Heart right ventricle (tissue), 16 donors: ENCODE data around the gene CEMP1. TPM values are rescaled to one million over a fixed set of nuclear protein-coding genes. Genes with fewer than 3 reads are reported as not detected.
A peak's percentile ranks its signal among the peaks of the same experiment; 100 is the strongest.

ENCODE experiments used
- ATAC-seq, 8 donors: fragments of 200-7000 bp; cut with Tn5 transposase; one replicate each; pipeline ENCODE4 v1.9.1; 2020; ENCODE audit warnings: mild to moderate bottlenecking in 8 of 8, moderate library complexity in 8 of 8, moderate number of reproducible peaks in 1 of 8
- DNase-seq, 2 donors: peaks; one replicate each; pipeline ENCODE4 v3.0.0-alpha.2; 2020
- H3K27ac ChIP-seq, 10 donors: fragments of 200-600 bp; sonication (generic) in 2 of 10; one replicate each; pipeline versions ENCODE4 v1.5.0 to v1.8.0; 2020 to 2022; ENCODE audit warnings: mild to moderate bottlenecking in 3 of 10
- H3K27me3 ChIP-seq, 7 donors: fragments of 200-600 bp; one replicate each; pipeline ENCODE4 v1.8.0; 2021 to 2022; ENCODE audit warnings: mild to moderate bottlenecking in 2 of 7
- H3K36me3 ChIP-seq, 9 donors: fragments of 200-600 bp; sonication (generic) in 1 of 9; one replicate each; pipeline versions ENCODE4 v1.5.0 to v1.8.0; 2020 to 2022; ENCODE audit warnings: mild to moderate bottlenecking in 2 of 9
- H3K4me1 ChIP-seq, 9 donors: fragments of 200-600 bp; sonication (generic) in 1 of 9; one replicate each; pipeline versions ENCODE4 v1.5.0 to v1.8.0; 2020 to 2022; ENCODE audit warnings: mild to moderate bottlenecking in 4 of 9
- H3K4me3 ChIP-seq, 10 donors: fragments of 200-600 bp; sonication (generic) in 2 of 10; one replicate each; pipeline versions ENCODE4 v1.5.0 to v1.8.0; 2020 to 2022; ENCODE audit warnings: mild to moderate bottlenecking in 7 of 10, moderate library complexity in 2 of 10
- H3K9me3 ChIP-seq, 11 donors: fragments of 200-600 bp in 10 of 11; sonication (generic) in 2 of 11; one replicate each; pipeline versions ENCODE4 v1.5.0 to v1.8.0; 2013 to 2022; ENCODE audit warnings: mild to moderate bottlenecking in 2 of 11, control low read depth in 1 of 11, moderate library complexity in 1 of 11
- CTCF ChIP-seq, 9 donors: fragments of 200-600 bp; sonication (generic) in 2 of 9; IDR thresholded peaks; one replicate each; pipeline versions ENCODE4 v1.5.0 to v1.8.0; 2021 to 2022; ENCODE audit warnings: antibody characterized with exemption in 9 of 9, mild to moderate bottlenecking in 5 of 9, moderate library complexity in 1 of 9
- WGBS, 2 donors: extraction: QIAGEN DNeasy Blood & Tissue Kit; methylation state at CpG; one replicate each; pipeline ENCODE4 v1.1.7; 2013; ENCODE audit warnings: inconsistent platforms in 1 of 2; 5-methylcytosine and 5-hydroxymethylcytosine counted together
- intact Hi-C, 10 donors: fragments of 100-400 bp; cut with DNase I; formaldehyde crosslinking; loops; one replicate each; pipeline versions ENCODE4 v1.11.1 to v1.14.2; 2022
- polyA plus RNA-seq, 2 donors: library from polyadenylated mRNA; stranded (reverse); fragments of 200-250 nt; gene quantifications; one replicate each; pipeline ENCODE4 v1.2.3, GENCODE V29; 2013
- total RNA-seq, 10 donors: library from RNA; stranded (reverse); fragmentation: NEBNext Ultra II Directional in 3 of 10; extraction: Animal tissue kit (Norgen Biotek cat#: 25700) in 3 of 10; gene quantifications; one replicate each; pipeline versions ENCODE4 v1.2.1 to v1.2.4, GENCODE V29; 2021 to 2023
- donor health status: Arrhythmogenic right ventricular cardiomyopathy.
- donor health status: ischemic (EF 13 %, LVEDD 7.1; RV severe dilation, severe dysfunction).
- donor health status: healthy with polysubstance abuse.
- donor health status: DM: no; HTN: yes; CAD: no.
- donor health status: DM: no; HTN: no; CAD: no.
- donor health status: ischemic (EF 25% LVEDD 6.9; RV normal size, moderate dysfunction).
- donor health status: ischemic (EF 25% LVEDD 5.7; RV mildly dilated, moderate dysfunction).
- donor health status: healthy.
- donor health status: DM: yes; HTN: yes; CAD: no.
- donor health status: Ischemic cardiomyopathy.
- donor health status: ischemic (EF 35%, LVEDD 5.7; RV mildly dilated, moderate dysfunction).
- donor health status: nonischemic (EF 11% LVEDD 7.7; RV severe dilation, severe dysfunction).
- donor health status: DM: yes; HTN: yes; CAD: no.
- donor health status: PGD.
- donor health status: ischemic (EF 29% LVEDD 5.4; RV normal size, mild dysfunction).
- donor health status: nonischemic (EF 23%, LVEDD 6.1; RV moderate dilation, normal function).

The CEMP1 gene
- total and polyA plus RNA-seq, 12 donors: 0.20 to 0.44 TPM; not detected in 10

- H3K27ac ChIP-seq: no peak overlapping the region
- 83 to 89% methylated on average over 20 of the region's 20 CpGs for WGBS, 2 donors
- intact Hi-C loops: loop anchor here in 8 of 10 donors (1.0 to 10.0 kb wide), 11 partner anchors 43 to 346 kb away; partner anchors contain the start of genes CCNF (in 3 of the 8), ABCA3 (in 2 of the 8), CASKIN1 (in 1 of the 8) and ECI1 (in 1 of the 8)
- no peaks in the 10 kb centered on the region for H3K9me3 ChIP-seq
- H3K27me3 ChIP-seq: no peaks in the 10 kb centered on the region
- H3K4me1 ChIP-seq: peaks cover 28 to 58% (median 45%) of the 10 kb centered on the region in 9 donors
- no peak overlapping the region for H3K4me3 ChIP-seq
- peaks cover 0 to 27% (median 0%) of the 10 kb centered on the region in 9 donors for H3K36me3 ChIP-seq
- TF ChIP-seq CTCF (IDR thresholded peaks at IDR 0.05): no peak
- DNase-seq (no peak), ATAC-seq (no peak)
Measured at GRCh38 chr16:2500430-2500917, 30.7 kb downstream of the CEMP1 start.

GRCh38 chr16:2499890-2500429 is 31.2 kb downstream of the CEMP1 start:
- whole genome bisulfite sequencing, 2 donors: 93 to 95% methylated on average over 29 of the region's 29 CpGs
- Histone ChIP-seq H3K36me3 (peaks cover 0 to 27% (median 0%) of the 10 kb centered on the region in 9 donors), H3K9me3 (no peaks in the 10 kb centered on the region), H3K27me3 (no peaks in the 10 kb centered on the region), H3K27ac (peak overlapping the region in 1 of 10 donors; percentile 72), H3K4me3 (no peak overlapping the region), H3K4me1 (peaks cover 28 to 58% (median 45%) of the 10 kb centered on the region in 9 donors)
- DNase-seq (no peak), ATAC-seq (no peak)
- TF ChIP-seq CTCF (IDR thresholded peaks at IDR 0.05): no peak
- intact Hi-C loops: loop anchor here (1.0 to 10.0 kb wide), 11 partner anchors 43 to 345 kb away; partner anchors contain the start of genes CCNF (in 7 of the 10), ABCA3 (in 4 of the 10), CASKIN1 (in 1 of the 10) and ECI1 (in 1 of the 10)

GRCh38 chr16:2499454-2499853 is 31.8 kb downstream of the CEMP1 start:
- intact Hi-C loops: loop anchor here in 5 of 10 donors (5.0 kb wide), 2 partner anchors 72 to 157 kb away; partner anchors contain the start of genes CCNF (in 4 of the 5) and ABCA3 (in 2 of the 5)
- no peak for TF ChIP-seq CTCF (IDR thresholded peaks at IDR 0.05)
- Histone ChIP-seq H3K36me3 (peaks cover 0 to 27% (median 0%) of the 10 kb centered on the region in 9 donors), H3K27ac (peak overlapping the region in 5 of 10 donors; percentile 12 to 75 (median 59)), H3K4me3 (no peak overlapping the region), H3K4me1 (peaks cover 28 to 58% (median 45%) of the 10 kb centered on the region in 9 donors), H3K9me3 (no peaks in the 10 kb centered on the region), H3K27me3 (no peaks in the 10 kb centered on the region)
- 95 to 96% methylated on average over 6 of the region's 6 CpGs for WGBS, 2 donors
- no peak for DNase-seq
- no peak for ATAC-seq

- H3K36me3 ChIP-seq: peaks cover 0 to 27% (median 0%) of the 10 kb centered on the region in 9 donors
- DNase-seq (peak in 1 of 2 donors; percentile 59), ATAC-seq (peak in 5 of 8 donors; percentile 20 to 35 (median 31))
- TF ChIP-seq CTCF (IDR thresholded peaks at IDR 0.05): no peak
- 71 to 78% methylated on average over 15 of the region's 15 CpGs for WGBS, 2 donors
- no peaks in the 10 kb centered on the region for H3K9me3 ChIP-seq
- intact Hi-C loops: loop anchor here in 5 of 10 donors (5.0 kb wide), 2 partner anchors 71 to 156 kb away; partner anchors contain the start of genes CCNF (in 4 of the 5) and ABCA3 (in 2 of the 5)
- H3K4me1 ChIP-seq: peaks cover 28 to 58% (median 45%) of the 10 kb centered on the region in 9 donors
- H3K4me3 ChIP-seq: no peak overlapping the region
- peak overlapping the region in 7 of 10 donors; percentile 32 to 75 (median 59) for H3K27ac ChIP-seq
- H3K27me3 ChIP-seq: no peaks in the 10 kb centered on the region
Measured at GRCh38 chr16:2498531-2499253, 32.5 kb downstream of the CEMP1 start.
